ENCODE results near the gene ZIC5.
"Not testable (repeated sequence)": the region's sequence is repeated elsewhere in the genome, so short reads cannot be mapped to it uniquely, and the experiment has no call there.

ZIC5 gene

GRCh38 chr13:99960663-99961311 is 10.8 kb downstream of the ZIC5 start:
- no peak for DNase-seq (ENCODE audit: low read depth in 2 of 2)

DNA sequence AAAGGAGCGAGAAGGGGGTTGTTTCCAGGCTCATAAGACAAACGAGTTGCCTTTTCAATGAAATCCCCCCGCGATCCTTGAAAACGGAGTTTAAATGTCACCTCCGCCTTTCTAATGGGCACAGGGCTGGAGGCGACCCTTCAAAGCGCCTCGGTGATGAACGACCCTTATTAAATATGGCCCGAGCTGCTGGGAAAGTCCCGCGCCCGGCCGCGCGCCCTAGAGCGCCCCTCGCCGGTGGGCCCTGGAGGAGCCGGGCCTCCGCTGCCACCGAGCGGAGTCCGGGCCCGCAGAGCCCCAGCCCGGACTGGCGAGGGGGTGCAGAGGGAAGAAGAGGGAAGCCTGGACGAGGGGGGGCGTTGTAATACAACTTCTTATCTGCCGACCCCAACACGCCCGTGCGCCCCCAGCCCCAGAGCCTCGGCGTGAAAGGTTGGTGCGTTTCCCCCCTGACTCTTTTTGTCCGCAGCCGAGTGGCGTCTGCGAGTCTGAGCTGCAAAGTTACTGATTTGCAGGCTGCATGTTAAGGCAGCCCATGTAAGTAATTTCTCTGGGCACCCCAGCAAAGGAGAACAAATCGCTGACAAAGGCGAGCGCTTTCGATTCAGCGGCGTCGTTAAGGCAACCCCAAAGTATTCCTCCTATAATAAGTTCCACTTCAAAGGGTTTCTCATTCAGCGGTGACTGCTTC is 11.9 kb downstream of the ZIC5 start:
- DNase-seq (ENCODE audit: low read depth in 2 of 2): no peak

DNA sequence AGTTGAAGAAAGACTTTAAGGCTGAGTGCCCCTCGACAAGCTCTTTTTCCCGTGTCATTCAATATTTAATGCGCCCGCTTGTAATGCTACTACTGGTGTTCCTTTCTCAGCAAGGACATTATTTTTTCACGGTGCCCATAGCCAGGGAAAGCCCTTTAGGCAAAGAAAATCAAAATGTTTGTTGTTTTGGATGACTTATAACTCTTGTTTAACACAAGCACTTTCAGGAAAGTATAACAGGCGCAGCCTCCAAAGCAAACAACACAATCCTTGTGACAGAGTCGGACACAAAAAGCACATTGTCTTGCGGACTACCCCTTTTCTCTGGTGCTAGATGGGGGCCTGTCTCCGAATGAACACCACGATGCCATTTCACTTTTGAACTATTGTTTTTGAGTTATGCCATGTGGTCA is 12.4 kb downstream of the ZIC5 start:
- DNase-seq (ENCODE audit: low read depth in 2 of 2): no peak

- DNase-seq (ENCODE audit: low read depth in 2 of 2): no peak
Measured at GRCh38 chr13:99958406-99959126, 13.0 kb downstream of the ZIC5 start.

DNA sequence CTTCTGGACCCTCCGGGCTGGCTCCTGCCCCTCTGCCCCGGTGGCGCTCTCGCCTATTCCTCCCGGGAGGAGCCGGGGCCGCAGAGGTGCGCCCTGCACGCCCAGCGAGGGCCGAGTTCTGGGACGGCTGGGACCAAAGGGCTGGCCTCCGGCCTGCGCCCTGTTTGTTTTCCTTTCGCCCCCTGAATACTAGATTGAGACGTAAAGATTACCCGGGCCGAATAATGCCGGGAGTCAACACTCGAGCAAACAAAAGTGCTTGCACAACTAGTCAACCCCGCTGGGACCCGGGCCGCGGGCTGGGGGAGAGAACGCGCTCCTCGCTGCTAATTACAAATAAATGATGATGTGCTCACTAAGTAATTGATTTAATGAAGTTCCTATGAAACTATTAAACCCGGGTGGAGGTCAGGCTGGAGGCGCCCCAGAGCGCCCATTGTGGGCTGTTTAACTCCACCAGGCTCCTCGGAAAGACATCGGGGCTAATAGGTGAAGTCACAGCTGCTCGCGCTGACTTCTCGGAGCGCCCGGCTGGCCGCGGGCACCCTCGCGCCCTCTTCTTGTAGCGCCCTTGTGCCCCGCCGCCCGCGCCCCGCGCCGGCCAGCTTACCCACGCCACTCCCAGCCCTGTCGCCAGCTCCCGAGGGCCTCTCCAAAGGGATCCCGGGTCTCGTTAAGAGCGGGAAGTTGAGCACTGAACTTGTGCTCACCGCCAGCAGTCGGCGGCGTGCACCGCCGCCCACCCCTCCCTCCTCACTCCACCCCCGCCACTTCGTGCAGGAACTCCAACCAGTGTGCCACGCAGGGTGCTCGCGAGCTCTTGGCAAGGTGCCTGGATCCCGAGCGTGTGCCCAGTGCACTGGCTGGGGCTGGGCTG is 14.9 kb downstream of the ZIC5 start:
- DNase-seq (ENCODE audit: low read depth in 2 of 2): no peak

DNA sequence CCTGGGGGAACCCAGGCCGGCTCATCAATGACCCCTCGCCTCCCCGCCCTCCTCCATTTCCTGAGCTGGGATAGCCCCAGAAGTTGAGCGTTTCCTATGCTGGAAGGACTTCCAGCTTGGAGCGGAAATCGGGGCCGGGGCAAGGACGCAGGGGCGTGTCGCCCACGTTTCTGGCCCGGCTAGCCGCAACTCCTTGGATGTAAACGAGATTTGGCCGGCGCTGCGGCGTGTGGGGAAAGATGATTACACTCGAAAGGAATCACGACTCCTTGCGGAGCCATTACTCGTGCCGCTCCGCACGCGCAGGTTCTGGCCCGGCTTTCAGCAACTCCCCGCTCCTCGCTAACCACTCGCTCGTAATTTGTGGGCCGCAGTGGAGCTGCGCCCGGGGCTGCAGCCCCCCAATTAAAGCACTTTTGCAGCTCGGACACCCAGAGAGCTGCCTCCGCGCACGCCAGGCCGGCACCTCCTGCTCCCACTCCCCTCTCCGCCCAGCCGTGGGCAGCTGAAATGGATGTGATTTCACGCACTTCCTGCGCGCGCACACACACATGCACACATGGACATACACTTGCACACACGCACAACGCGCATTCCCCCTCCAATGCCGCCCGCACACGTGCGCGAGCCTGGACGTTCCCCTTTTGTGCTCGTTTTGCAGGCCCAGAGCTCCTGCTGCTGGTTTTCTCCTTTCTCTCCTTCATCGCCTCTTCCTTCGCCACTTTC is 15.7 kb downstream of the ZIC5 start:
- DNase-seq (ENCODE audit: low read depth in 2 of 2): no peak

GRCh38 chr13:99955107-99955746 is 16.3 kb downstream of the ZIC5 start:
- no peak for DNase-seq (ENCODE audit: low read depth in 2 of 2)

DNA sequence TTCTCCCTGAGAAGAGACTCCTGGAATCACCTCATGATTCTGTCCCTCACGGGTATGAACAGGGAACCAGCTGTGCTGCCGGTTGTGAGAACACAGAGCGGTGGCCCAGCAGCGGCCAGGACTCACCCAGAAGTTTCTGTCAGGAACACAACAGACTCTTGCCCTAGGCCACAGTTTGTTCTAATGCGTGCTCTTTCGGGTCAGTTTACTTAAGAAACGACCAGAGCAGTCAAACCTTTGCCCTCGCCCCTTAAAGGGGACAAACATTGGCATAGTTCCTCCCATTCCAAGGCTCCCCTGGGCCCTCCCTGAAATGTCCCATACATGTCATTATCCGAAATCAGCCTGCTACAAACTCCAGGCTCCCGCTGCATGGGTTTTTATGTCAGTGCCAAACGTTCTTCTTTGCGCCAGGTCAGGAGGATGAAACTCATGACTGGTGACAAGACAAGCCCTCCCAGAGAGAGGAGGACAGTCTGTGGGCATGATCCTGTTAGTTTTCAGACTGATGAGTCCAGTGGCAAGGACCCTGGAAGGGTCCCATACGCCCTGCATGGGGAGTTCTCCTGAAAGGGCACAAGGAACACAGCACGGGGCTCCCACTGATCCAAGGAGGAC is 18.3 kb downstream of the ZIC5 start:
- no peak for DNase-seq (ENCODE audit: low read depth in 2 of 2)

DNA sequence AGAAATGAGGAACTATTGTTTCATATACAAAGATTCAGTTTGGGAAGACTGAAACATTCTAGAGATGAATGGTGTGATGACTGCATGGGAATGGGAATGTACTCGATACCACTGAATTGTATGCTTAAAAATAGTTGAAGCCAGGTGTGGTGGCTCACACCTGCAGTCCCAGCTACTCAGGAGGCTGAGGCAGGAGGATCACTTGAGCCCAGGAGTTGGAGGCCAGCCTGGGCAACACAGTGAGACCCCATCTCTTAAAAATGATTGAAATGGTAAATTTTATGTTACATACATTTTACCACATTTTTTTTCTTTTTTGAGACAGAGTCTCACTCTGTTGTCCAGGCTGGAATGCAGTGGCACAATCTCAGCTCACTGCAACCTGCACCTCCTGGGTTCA is 19.9 kb downstream of the ZIC5 start:
- DNase-seq (ENCODE audit: low read depth in 2 of 2): not testable (repeated sequence)

- DNase-seq (ENCODE audit: low read depth in 2 of 2): no peak
Measured at GRCh38 chr13:99949679-99950413, 21.7 kb downstream of the ZIC5 start.

GRCh38 chr13:99948907-99949678 is 22.5 kb downstream of the ZIC5 start:
- DNase-seq (ENCODE audit: low read depth in 2 of 2): no peak

DNA sequence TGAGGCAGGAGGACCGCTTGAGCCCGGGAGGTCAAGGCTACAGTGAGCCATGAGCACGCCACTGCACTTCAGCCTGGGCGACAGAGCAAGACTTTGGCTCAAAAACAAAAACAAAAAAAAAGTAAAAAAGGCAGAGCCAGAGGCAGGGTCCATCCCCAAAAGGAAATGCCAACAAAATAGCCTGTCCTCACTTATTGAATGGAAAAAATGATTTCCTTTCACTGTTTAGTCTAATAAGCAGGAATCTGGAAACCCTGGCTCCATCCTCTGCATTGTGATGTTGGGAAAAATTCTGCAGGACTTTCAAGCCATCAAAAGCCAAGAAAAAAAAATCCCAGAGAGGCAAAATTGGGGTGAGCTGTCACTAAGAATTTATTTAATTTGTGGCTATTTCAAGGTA is 23.2 kb downstream of the ZIC5 start:
- no peak for DNase-seq (ENCODE audit: low read depth in 2 of 2)

GRCh38 chr13:99947666-99948065 is 23.9 kb downstream of the ZIC5 start:
- no peak for DNase-seq (ENCODE audit: low read depth in 2 of 2)

GRCh38 chr13:99945515-99945914 is 26.1 kb downstream of the ZIC5 start:
- not testable (repeated sequence) for DNase-seq (ENCODE audit: low read depth in 2 of 2)

DNA sequence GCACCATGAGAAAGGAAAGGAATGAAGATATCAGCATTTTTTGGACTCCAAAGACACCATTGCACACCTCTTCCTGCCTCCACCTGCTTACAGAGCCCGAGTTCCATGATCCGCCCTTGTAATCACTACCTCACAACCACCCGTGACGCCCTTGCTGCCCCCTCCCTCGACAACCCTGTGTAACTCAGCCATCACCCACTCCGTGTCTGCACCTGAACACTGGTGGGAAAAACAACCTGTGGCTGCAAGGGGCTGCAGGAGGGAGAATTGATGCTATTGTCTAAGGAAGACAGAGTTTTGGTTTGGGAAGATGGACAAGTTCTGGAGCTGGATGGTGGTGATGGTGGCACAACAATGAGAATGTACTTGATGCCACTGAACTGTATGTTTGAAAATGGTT is 27.0 kb downstream of the ZIC5 start:
- no peak for DNase-seq (ENCODE audit: low read depth in 2 of 2)

DNA sequence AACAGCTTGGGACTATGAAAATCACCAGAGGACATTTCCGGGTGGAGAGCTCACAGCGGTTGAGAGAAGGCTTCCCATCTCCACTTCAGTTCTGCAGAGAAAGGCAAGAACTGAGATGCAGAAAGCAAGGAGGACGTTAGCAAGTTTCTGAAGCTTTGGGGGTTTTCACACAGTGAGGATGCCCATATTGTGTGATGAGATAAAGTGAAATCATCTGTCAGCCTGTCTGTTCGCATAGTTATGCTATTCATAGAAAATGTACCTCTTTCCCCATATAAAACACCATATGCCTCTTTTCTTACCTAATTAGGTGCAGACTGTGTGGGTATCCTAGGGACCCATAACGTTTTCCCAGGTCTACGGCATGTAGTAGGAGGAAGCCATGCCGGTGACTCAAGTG is 27.5 kb downstream of the ZIC5 start:
- DNase-seq (ENCODE audit: low read depth in 2 of 2): no peak

DNA sequence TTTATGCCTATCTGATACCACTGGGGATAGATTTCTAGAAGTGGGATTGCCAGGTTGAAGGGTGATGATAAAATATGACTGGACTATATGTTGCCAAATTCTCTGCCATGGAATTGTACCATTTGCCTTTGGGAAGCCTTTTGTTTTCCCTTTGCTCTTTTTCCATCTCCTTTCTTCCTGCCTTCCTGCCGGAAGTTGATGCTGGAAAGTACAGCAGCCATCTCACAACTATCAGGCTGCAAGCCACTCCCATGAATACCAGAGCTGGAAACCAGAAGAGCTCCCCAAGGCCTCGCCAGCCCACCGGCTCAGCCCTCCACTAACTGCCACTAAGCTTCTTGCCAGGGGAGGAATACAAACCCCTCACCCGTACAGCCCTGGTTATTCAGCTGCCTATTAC is 29.7 kb downstream of the ZIC5 start:
- DNase-seq (ENCODE audit: low read depth in 2 of 2): no peak

- DNase-seq (ENCODE audit: low read depth in 2 of 2): no peak
Measured at GRCh38 chr13:99941086-99941485, 30.5 kb downstream of the ZIC5 start.

DNA sequence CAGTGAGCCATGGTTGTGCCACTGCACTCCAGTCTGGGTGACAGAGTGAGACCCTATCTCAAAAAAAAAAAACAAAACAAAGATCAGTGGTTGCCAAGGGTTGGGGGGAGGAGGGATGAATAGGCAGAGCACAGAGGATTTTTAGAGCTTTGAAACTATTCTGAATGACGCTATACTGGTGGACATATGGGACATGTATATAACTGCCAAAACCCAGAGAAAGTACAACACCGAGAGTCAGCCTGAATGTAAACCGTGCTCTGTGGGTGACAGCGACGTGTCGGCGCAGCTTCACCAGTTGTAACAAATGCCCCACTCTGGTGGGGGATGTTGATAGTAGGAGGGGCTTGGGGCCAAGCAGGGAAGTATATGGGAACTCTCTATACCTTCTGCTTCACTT is 32.9 kb downstream of the ZIC5 start:
- DNase-seq (ENCODE audit: low read depth in 2 of 2): no peak
